Activated naive CD4-positive, alpha-beta T cell treated with anti-CD3 and anti-CD28 coated beads, Interleukin-2, amount 50 U/mL, for 16 hours (primary cell): ENCODE data around the gene ZFP3.
"Not testable (repeated sequence)": the region's sequence is repeated elsewhere in the genome, so short reads cannot be mapped to it uniquely, and the experiment has no call there.

ENCODE experiments used
- DNase-seq: peaks from one replicate; pipeline ENCODE4 v3.0.0-alpha.2; 2020

The ZFP3 gene

DNA sequence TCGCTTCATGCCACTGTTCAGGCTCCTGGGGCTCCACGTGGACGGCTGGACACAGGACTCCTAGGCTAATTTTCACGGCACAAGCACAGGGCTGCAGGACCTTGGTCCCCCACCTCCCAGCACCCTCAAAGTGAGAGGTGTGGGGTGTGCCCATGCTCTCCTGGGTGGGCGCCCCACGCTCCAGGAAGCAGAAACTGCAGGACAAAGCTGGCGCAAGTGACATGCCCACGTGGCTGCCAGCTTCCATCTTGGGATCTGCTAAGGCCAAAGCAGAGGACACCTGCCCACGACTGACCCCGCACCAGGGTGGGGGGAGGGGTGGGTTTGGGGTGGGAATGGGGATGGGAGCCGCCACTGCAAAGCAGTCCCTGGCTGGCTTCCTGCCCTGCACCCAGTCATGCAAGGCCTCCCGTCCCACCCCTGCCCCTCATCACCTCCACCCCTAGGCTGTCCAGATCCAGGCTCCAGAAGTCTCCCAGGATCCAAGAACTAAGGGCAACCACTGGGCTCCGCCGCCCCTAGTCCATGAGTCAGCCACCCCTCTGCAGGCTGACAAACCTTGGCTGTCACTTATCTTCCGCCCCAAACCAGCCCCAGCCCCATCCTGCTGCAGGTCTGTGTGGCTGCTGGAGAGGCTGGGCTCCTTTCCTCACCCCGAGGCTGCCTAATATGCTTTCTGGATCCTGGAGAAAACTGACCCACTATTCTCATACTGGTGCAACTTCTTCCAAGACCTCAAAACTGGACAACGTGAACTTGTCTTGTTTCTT, 48.6 kb downstream of the ZFP3 start:
- DNase-seq: no peak

DNA sequence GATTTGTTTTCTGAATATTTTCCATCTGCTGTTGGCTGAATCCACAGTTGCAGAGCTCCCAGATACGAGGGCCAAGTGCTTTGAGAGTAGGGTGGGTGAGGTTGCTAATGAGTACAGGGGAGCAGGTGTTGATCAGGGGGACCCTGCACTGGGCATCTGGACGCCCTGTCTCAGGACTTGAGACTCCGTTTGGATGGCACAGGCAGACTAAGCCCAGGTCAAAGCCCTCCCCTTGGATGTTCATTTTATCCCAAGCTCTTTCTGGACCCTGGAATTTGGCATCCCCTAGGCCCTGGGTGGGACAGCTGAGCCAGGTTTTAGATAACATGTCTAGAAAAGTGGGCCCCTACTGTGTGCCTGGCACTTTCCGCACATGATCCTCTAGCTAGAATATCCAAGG, 49.6 kb downstream of the ZFP3 start:
- DNase-seq: no peak

DNA sequence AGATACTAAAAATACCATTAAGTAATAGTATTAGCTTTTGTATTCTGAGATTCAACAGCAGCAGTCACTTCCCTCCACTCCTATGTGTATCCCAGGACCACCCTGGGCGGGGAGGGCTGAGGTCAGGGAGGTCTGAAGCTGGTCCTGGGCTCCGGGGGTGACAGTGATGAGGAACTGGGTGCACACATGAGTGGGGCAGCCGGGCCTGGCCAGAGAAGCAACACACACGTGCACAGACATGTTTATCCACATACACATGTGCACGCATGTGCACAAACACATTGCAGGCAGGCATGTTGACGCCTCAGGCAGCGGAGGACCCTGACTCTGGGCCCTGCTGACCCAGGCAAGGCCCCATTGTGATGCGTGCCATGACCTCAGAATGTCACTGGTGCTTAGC, 50.1 kb downstream of the ZFP3 start:
- DNase-seq: not testable (repeated sequence)

DNA sequence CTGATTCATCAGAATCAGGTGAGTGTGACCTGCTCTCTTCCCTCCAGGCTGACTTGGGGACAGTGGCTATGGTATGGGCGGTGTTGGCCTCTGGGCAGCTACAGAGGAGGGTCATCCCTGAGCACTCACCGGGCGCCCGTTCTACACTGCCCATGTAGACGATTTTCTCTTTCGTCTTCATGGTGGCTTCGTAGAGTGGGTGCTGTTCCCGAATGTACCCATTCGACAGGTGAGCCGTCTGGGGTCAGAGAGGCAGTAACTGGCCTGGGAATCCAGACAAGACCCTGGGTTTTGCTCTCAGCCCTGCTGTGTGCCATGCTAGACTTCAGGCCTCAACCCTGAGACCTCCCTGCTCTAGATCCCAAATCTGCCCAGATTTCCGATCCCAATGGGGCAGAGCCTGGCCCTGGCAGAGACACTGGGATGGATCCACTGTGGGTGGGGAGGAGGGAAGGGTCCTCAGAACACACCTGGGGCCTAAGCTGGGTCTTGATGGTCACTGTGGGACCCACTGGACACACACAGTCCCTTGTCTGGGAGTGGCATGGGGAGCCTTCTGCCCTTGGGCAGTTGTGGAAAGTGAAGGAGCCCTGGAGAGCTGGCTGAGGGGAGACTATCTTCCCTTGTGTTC, 50.8 kb downstream of the ZFP3 start:
- no peak for DNase-seq

DNA sequence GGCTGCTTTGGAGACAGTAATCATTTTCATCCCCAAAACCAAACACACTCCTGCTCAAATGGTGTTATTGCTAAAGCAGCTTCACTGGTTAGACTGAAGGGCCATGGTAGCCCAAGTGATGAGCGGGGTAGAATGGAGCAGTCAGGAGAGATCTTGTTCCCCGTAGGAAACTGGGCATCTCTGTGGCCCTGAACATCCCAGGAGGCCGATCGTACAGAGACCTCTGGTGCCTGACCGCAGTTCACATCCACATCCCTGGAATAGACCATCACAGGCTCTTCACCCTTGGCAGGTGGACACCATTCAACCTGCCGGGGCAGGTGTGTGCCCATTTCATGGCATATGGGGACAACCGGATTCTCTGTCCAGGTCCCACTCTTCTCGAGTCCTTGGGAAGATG, 51.5 kb downstream of the ZFP3 start:
- DNase-seq: not testable (repeated sequence)

DNA sequence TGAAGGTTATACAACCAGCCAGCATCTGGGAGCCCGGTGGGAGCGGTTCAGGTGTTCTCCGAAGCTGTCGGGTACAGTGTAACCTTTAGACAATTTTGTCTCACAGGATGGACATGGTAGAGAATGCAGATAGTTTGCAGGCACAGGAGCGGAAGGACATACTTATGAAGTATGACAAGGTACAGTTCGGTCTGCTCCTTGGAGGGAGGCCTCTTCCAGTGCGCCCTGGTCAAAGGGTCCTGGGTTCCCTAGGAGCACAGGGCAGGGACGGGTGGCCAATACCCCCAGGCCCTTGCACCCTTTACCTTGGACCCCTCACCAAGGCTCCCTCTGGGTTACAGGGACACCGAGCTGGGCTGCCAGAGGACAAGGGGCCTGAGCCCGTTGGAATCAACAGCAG, 52.0 kb downstream of the ZFP3 start:
- not testable (repeated sequence) for DNase-seq

DNA sequence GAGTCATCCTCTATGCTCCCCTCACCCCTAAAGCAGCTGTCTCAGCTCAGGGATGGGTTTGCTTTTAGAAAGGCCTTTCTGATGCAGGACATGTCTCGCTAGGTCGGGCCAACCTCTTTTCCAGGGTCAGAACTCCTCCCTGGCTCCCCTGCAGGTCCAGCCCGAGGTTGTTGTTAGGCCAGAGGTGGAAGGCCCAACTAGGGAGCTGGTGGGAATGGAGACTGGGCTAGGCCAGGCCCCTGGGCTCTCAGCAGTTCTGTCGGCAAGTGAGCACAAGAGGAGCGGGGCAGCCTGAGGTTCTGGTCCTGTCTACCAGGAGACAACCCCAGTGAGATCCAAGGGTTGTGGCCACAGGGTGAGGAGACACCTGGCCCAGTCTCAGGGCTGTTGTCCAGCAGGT, 52.4 kb downstream of the ZFP3 start:
- not testable (repeated sequence) for DNase-seq

DNA sequence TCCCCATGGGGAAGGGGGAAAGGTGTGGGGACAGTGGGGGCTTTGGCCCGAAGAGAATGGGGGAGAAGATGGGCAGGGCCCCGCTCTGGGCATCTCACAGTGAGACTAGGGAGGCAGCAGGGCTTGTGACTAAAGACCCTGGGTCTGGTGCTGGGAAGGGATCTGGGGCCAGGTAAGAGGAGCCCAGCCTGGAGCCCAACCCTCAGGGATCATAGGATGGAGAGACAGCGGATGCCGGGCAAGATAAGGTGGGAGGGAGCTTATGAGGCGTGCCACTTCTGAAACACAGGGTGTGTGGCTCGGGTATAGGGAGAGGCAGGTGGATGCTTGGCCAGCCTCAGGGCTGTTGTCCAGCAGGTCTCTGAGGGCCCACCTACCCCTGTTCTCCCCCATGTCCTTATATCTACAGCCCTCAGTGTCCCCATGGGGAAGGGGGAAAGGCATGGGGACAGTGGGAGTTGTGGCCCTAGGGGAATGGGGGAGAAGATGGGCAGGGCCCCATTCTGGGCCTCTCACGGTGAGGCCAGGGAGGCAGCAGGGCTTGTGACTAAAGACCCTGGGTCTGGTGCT, 53.0 kb downstream of the ZFP3 start:
- no peak for DNase-seq

DNA sequence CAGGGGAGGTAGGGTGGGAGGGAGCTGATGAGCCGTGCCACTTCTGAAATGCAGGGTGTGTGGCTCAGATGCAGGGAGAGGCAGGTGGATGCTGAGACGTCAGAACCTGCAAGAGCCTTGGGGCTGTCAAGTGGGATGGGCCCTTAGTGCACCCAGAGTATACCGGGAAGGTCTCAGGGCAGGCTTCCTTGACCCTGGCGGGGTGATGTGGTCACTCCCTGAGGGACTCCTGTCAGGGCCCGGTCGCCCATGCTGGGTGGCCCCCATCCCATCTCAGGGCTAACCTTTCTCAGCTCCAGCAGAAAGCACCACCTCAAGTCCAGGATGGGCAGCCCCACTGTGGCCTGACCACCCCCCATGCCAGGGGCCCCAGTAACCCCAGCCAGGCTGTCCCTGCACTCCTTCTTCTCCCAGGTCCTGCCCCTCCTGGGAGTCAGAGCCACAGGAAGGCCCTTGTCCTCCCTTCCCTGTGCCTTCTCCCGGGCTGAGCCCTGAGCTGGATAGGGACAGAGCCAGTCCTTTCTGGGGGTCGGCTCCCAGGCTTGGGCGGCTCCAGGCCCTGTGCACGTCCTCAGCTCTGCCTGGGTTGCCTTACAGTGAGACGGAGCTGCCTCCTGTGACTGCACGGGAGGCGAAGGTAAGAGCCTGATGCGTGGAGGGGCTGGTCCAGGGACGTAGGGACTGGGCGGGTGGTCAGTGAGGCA, 53.7 kb downstream of the ZFP3 start:
- not testable (repeated sequence) for DNase-seq

DNA sequence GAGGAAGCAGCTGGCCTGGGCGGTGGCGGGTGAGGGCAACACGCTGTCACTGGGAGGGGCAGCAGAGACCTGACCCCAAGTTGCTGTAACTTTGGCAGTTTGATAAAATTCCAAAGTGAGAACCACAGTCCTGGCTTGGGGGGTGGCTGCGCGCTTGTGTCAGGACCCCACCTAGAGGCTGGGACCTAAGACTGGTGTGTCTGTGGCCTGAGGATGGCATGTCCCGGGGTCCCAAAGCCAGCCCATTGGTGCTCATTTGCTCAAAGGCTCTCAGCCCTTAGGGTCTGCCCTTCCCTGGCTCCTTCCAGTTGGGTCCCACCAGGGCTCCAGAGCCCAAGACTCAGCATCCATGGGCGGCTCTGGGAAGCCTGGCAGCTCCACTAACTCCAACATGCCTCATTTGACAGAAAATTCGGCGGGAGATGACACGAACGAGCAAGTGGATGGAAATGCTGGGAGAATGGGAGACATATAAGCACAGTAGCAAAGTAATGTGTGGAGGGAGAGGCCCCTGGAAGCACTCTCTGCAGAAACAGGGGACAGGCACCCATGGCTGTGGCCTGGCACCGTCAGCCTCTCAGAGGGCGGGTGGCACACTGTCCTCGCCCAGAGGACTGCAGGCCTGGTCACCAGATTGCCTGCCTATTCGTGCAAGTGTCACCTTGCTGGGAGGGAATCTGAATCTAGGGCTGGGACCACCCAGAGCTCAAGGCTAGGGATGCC, 54.4 kb downstream of the ZFP3 start:
- not testable (repeated sequence) for DNase-seq

DNA sequence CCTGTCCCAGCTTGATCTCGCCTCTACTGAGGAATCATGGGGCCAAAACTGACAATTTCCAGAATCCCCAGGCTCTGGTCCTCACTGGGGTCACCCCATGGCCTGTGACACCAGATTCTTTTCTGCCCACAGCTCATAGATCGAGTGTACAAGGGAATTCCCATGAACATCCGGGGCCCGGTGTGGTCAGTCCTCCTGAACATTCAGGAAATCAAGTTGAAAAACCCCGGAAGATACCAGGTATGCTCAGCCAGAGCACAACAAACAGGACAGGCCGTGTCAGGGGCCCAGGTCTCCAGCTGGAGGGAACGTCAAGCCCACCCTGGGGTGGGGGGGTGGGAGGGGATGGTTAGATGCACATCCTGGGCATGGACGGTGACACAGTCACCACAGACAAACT, 55.0 kb downstream of the ZFP3 start:
- no peak for DNase-seq

DNA sequence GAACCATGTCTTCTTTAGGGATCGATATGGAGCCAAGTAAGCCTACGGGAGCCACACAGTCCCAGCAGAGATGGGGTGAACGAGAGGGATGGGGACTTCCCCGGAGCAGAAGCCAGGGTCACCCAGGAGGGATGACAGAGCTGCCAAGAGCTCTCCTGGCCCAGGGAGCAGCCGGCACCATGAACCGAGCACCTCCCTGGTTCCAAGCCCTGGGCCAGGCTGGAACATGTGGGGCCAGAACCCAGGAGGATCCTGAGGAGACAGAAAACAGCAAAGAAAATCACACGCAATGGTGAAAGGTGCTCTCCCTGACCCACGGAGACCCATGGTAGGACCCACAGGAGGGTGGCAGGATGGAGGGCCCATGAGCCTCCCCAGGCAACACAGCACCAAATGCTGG, 55.7 kb downstream of the ZFP3 start:
- DNase-seq: not testable (repeated sequence)

DNA sequence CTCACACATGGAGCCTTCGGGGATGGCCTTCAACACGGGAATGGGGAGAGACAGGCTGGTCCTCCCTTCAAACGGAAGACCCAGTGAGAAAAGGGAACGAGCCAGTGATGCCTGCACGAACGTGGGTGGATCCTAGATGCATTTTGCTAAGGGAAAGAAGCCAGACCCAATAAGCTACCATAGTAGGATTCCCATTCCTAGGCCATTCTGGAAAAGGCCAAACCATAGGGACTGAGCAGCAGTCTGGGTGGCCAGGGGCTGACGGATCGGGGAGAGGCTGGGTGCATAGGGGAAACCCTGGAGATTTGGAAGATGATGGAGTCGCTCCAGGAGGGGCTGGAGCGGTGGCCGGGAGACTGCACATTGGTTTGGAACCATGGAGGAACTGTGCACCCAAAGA, 56.3 kb downstream of the ZFP3 start:
- not testable (repeated sequence) for DNase-seq

DNA sequence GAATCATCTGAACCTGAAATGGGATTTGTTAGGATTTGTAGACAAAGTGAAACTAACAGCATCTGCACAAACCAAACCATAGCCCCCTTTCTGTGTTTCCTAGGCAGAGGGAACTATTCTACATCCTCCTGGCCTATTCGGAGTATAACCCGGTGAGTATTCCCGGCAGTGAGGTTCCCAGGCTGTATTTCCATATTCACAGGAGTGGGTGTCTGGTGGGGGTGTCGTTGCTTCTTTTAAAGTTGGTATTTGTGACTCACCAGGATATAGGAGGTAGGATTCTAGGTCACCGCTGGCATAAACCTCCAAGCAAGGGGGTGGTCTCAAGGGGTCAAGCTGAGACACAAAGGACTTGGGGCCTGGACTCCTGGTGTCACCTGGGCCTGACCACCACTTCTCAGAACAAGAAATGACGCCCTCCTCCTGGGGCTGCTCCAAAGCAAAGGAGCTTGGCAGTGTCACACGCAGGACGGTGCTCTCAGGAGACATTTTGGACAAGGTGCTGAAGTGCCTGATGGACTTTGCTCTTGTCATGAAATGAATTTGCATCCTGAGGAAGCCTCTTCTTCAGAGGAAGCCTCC, 57.0 kb downstream of the ZFP3 start:
- not testable (repeated sequence) for DNase-seq

DNA sequence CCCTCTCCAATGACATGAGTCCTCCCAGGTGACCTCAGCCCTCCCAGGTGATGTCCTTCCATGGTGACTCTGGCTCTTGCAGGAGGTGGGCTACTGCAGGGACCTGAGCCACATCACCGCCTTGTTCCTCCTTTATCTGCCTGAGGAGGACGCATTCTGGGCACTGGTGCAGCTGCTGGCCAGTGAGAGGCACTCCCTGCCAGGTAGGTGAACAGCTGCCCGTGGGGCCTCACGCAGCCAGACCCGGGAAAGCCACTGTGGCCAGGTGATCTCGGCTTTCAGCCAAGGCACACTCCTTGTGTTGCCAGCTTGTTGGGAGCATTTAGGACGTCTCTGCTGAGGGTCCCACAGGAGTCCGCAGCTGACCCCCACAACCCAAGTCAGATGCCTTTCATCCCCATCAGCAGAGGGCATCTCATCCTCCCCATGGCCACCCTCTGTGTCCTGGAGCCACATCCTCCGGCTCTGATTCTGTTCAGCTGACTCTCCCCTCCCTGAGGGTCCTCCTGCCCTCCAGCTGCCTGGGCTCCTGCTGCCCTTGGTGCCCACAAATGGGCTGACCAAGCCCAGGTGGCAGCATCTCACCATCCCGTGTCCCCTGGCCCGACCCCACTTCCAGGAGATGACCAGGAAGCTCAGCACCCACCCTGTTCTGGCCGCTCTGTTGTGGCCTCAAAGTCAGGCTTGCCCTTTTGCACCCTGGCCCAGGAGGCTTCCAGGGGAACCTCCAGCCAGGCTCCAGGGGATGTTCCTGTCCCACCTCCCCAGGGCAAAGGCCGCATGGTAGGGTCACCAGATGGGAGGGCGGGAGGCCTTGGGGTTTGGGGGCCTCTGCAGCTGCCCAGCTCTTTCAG, 57.7 kb downstream of the ZFP3 start:
- no peak for DNase-seq

DNA sequence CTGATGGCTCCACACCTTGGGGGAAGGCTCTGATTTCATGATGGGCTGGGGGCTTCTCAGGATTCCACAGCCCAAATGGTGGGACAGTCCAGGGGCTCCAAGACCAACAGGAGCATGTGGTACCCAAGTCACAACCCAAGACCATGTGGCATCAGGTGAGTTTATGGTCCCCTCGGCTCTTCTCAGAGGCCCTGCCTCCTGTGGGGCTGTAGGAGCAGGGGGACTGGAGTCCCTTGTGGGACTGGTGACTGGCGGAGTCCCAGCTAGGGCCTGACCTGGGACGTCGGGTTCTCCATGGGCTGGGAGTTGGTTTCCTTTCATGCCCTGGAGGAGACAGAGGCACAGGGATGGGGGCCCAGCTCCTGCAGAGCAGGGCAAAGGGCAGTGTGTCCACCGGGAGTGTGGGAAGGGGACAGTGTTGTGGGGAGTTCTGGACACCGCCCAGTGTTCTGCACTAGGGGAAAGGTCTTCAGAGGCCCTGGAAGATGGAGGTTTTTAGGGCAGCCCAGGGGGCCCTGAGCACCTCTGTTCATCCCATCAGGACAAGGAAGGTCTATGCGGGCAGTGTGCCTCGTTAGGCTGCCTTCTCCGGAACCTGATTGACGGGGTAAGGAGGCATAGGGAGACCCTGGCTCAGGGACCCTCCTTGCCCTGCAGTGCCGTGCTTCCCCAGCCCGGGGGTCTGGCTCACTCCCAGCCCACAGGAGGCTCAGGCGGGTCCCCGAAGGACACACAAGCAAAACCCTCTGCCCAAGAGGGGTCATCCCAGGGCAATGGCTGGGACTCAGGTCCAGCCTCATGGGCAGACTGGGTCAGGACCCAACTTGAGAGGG, 58.5 kb downstream of the ZFP3 start:
- DNase-seq: not testable (repeated sequence)

DNA sequence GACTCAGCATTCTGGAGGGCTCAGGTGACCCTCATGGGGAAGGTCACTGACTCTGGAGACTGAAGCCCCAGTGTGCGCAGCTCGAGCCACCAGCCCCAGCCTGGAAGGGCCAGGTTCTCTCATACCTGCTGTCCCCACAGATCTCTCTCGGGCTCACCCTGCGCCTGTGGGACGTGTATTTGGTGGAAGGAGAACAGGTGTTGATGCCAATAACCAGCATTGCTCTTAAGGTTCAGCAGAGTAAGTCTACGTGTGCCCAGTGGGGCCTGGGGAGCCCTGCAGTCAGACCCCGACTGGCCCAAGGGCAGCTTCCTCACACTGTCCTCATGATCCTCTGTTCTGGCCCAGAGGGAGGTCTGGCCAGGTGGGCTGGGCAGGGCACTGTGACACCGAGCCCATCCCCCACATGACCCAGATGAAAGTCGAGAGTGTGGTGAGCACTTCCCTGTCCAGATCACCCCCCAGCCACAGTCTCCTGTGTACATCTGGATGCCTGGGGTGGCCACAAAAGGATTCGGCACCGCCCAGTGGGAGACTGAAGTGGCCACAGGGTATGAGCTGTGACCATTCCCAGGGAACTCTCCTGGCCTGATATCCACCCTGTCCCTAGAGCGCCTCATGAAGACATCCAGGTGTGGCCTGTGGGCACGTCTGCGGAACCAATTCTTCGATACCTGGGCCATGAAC, 59.4 kb downstream of the ZFP3 start:
- DNase-seq: not testable (repeated sequence)

DNA sequence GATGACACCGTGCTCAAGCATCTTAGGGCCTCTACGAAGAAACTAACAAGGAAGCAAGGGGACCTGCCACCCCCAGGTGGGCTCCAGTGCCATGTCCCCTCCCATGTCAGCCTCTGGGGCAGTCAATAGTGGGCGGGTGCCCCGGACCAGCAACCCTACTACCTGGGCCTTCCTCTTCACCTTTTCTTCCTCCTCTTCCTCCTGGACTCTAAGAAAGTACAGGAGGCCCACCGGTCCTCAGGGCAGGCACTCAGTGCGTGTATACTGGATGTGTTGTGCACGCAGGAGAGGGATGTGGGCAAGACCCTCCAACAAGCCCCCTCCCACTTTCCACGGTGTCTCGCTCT, 59.9 kb downstream of the ZFP3 start:
- DNase-seq: not testable (repeated sequence)

DNA sequence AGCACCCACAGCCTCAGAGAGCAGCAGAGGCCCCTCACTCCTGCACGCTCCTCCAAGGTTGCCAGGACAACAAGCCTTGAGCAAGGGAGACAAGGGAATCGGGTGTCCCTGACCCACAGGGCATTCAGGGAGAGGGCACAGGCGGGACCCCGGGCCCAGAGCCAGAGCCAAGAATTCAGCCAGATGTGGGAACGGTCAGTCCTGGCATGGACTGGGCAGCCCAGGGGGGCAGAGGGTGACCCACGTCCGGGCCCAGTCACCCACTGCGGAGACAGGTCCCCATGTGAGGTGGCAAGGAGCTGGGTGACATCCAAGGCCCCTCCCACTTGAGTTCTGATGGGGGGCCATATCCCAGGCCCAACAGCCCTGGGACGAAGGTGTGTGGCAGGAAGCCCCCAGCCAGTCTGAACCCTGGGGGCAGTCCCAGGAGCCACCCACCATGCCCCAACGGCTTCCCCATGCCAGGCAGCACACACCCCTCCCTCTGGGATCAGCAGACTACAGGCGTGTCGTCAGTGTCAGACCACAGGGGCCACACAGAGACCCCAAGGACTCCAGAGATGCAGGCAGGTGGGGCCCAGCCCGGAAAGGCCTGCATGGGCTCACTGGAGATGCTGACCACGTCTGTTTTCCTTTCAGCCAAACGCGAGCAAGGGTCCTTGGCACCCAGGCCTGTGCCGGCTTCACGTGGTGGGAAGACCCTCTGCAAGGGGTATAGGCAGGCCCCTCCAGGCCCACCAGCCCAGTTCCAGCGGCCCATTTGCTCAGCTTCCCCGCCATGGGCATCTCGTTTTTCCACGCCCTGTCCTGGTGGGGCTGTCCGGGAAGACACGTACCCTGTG, 60.6 kb downstream of the ZFP3 start:
- no peak for DNase-seq
